GM19372 (cell line): ENCODE data around the gene TTN.
A peak's percentile ranks its signal among the peaks of the same experiment; 100 is the strongest.

Experiments used
- ATAC-seq: cut with Tn5 transposase; IDR thresholded peaks from one replicate; pipeline ENCODE4 v1.9.1; 2021; ENCODE audit warnings: mild to moderate bottlenecking, low read depth, moderate library complexity; ENCODE audit not compliant: unreplicated experiment

The TTN gene

GRCh38 chr2:178819147-178819875 is 12.1 kb upstream of the TTN start:
- ATAC-seq = peak; percentile 38

- no peak for ATAC-seq
Measured at GRCh38 chr2:178811901-178812300, 4.7 kb upstream of the TTN start.

GRCh38 chr2:178811045-178811444 is 3.8 kb upstream of the TTN start:
- ATAC-seq = no peak

GRCh38 chr2:178810422-178810821 is 3.2 kb upstream of the TTN start:
- ATAC-seq = no peak

- ATAC-seq = no peak
Measured at GRCh38 chr2:178806543-178806942, 680 bp downstream of the TTN start.

GRCh38 chr2:178805457-178805856 is 1.8 kb downstream of the TTN start:
- ATAC-seq = no peak

- ATAC-seq = peak; percentile 71
Measured at GRCh38 chr2:178804791-178805190, 2.4 kb downstream of the TTN start.

- no peak for ATAC-seq
Measured at GRCh38 chr2:178800510-178800909, 6.7 kb downstream of the TTN start.

GRCh38 chr2:178799305-178799704 is 7.9 kb downstream of the TTN start:
- ATAC-seq = no peak

- no peak for ATAC-seq
Measured at GRCh38 chr2:178796079-178796677, 11.0 kb downstream of the TTN start.

- ATAC-seq = no peak
Measured at GRCh38 chr2:178787934-178788333, 19.3 kb downstream of the TTN start.

GRCh38 chr2:178787155-178787554 is 20.1 kb downstream of the TTN start:
- ATAC-seq = no peak

- no peak for ATAC-seq
Measured at GRCh38 chr2:178783889-178784288, 23.3 kb downstream of the TTN start.

GRCh38 chr2:178782236-178782635 is 25.0 kb downstream of the TTN start:
- ATAC-seq = no peak

GRCh38 chr2:178777577-178777976 is 29.6 kb downstream of the TTN start:
- no peak for ATAC-seq

- no peak for ATAC-seq
Measured at GRCh38 chr2:178776751-178777150, 30.5 kb downstream of the TTN start.

GRCh38 chr2:178775975-178776374 is 31.2 kb downstream of the TTN start:
- no peak for ATAC-seq

GRCh38 chr2:178770518-178770917 is 36.7 kb downstream of the TTN start:
- ATAC-seq = no peak

GRCh38 chr2:178767094-178768060 is 39.8 kb downstream of the TTN start:
- ATAC-seq = no peak

- ATAC-seq = no peak
Measured at GRCh38 chr2:178764097-178764496, 43.1 kb downstream of the TTN start.

GRCh38 chr2:178761759-178762371 is 45.4 kb downstream of the TTN start:
- peak; percentile 58 for ATAC-seq
